HepG2 (cell line): ENCODE measurements around the gene SMPD3. TPM values are rescaled to one million over a fixed set of nuclear protein-coding genes. Genes with fewer than 3 reads are reported as not detected.

ENCODE experiments used
- ATAC-seq: fragments of 200-7000 bp; cut with Tn5 transposase; 3 replicates; pipeline ENCODE4 v1.9.1; 2020; ENCODE audit warnings: mild to moderate bottlenecking, moderate library complexity
- BruUV-seq: library from RNA; stranded (reverse); fragments of 400-500 nt; replicated peaks from 2 replicates; lab custom pipeline; 2021; lab: Mats Ljungman, UMichigan
- CTCF ChIA-PET: fragments of 300-600 bp; formaldehyde crosslinking; extraction: SDS; loops from one replicate; lab custom pipeline; 2021; ENCODE audit warnings: low total read pairs, inconsistent platforms, low intra/inter-chr PET ratio; lab: Yijun Ruan, JAX
- POLR2A ChIA-PET: fragments of 350-600 bp; sonication (Branson Sonifier 250); formaldehyde crosslinking; loops from one replicate; lab custom pipeline; 2020; ENCODE audit warnings: antibody characterized with exemption, inconsistent platforms; lab: Yijun Ruan, JAX
- DNase-seq: peaks from one replicate; pipeline ENCODE4 v3.0.0-alpha.2; 2015; ENCODE audit warnings: low spot score
- FAIRE-seq: peaks from 3 replicates; lab custom pipeline; 2011; peaks lifted over from hg19 to GRCh38; lab: Jason Lieb, UNC
- H2AFZ ChIP-seq: one replicate; pipeline ENCODE4 v1.6.1; 2011; ENCODE audit warnings: low read length, inconsistent platforms
- H3K27ac ChIP-seq: fragments of 300-600 bp; 3 replicates; pipeline ENCODE4 v1.8.0; 2011; ENCODE audit warnings: mixed run types, mild to moderate bottlenecking, mixed read lengths, low read length, inconsistent platforms; ENCODE audit not compliant: insufficient read depth; ENCODE audit errors: extremely low read length
- H3K27me3 ChIP-seq, 2 experiments: fragments of 200-600 bp in 1 of 2; 2 replicates in 1 of 2; 3 replicates in 1 of 2; pipeline versions ENCODE4 v1.6.0 to v1.8.0; 2011; ENCODE audit warnings: low read length in 2 of 2, mild to moderate bottlenecking in 2 of 2, moderate library complexity in 2 of 2, inconsistent platforms in 1 of 2; ENCODE audit not compliant: insufficient read depth in 2 of 2, control insufficient read depth in 1 of 2
- H3K36me3 ChIP-seq, 2 experiments: fragments of 200-600 bp in 1 of 2; replicated peaks in 1 of 2; 2 replicates in 1 of 2; 3 replicates in 1 of 2; pipeline versions ENCODE4 v1.5.1 to v1.8.0; 2011; ENCODE audit warnings: low read length in 2 of 2, inconsistent platforms in 1 of 2; ENCODE audit not compliant: insufficient read depth in 2 of 2, control insufficient read depth in 1 of 2
- H3K4me1 ChIP-seq: 2 replicates; pipeline ENCODE4 v1.5.1; 2012; ENCODE audit warnings: low read length, inconsistent platforms; ENCODE audit not compliant: insufficient read depth
- H3K4me2 ChIP-seq: 2 replicates; pipeline ENCODE4 v1.6.0; 2011; ENCODE audit warnings: low read depth, low read length, inconsistent platforms
- H3K4me3 ChIP-seq, 3 experiments: fragments of 200-600 bp in 1 of 3; sonication (generic), shearing (Covaris generic) in 1 of 3; replicated peaks in 1 of 3; 2 replicates each; pipeline ENCODE4 v1.5.1; 2011 to 2016; ENCODE audit warnings: low read length in 3 of 3, inconsistent platforms in 2 of 3, low read depth in 2 of 3, mild to moderate bottlenecking in 2 of 3, control low read depth in 1 of 3, mixed read lengths in 1 of 3; ENCODE audit not compliant: insufficient read depth in 1 of 3
- H3K79me2 ChIP-seq: one replicate; pipeline ENCODE4 v1.6.1; 2011; ENCODE audit warnings: low read length, inconsistent platforms; ENCODE audit not compliant: insufficient read depth
- H3K9ac ChIP-seq: 2 replicates; pipeline ENCODE4 v1.6.0; 2011; ENCODE audit warnings: mild to moderate bottlenecking, low read depth, low read length, inconsistent platforms; ENCODE audit not compliant: insufficient read depth
- H3K9me3 ChIP-seq: 2 replicates; pipeline ENCODE4 v1.5.1; 2012; ENCODE audit warnings: mild to moderate bottlenecking, low read length
- H4K20me1 ChIP-seq: 2 replicates; pipeline ENCODE4 v1.6.0; 2011; ENCODE audit warnings: inconsistent platforms, mild to moderate bottlenecking, low read length, moderate library complexity; ENCODE audit not compliant: insufficient read depth
- E2F1 ChIP-seq: sonication (generic); formaldehyde crosslinking; IDR thresholded peaks from 2 replicates; pipeline ENCODE4 v1.5.0; 2020; ENCODE audit warnings: missing genetic modification reagents
- GTF3A ChIP-seq: sonication (generic); formaldehyde crosslinking; conservative IDR thresholded peaks from 2 replicates; pipeline ENCODE4 v1.4.0; 2020; ENCODE audit warnings: mild to moderate bottlenecking, missing genetic modification reagents
- HOMEZ ChIP-seq: IDR thresholded peaks from 2 replicates; pipeline ENCODE4 v1.6.1; 2016; ENCODE audit warnings: low read depth
- NCOR1 ChIP-seq: fragments of 200-600 bp; sonication (generic); IDR thresholded peaks from 2 replicates; pipeline ENCODE4 v1.7.0; 2017; ENCODE audit warnings: antibody characterized with exemption, low read length, borderline replicate concordance
- SOX6 ChIP-seq, 2 experiments: fragments of 450-650 bp in 1 of 2; sonication (generic) in 1 of 2; formaldehyde crosslinking in 1 of 2; IDR thresholded peaks; 2 replicates each; pipeline versions ENCODE4 v1.4.0 to v1.6.1; 2017 to 2020; ENCODE audit warnings: antibody characterized with exemption in 1 of 2, mild to moderate bottlenecking in 1 of 2, missing genetic modification reagents in 1 of 2
- SP2 ChIP-seq: sonication (generic); formaldehyde crosslinking; IDR thresholded peaks from 2 replicates; pipeline ENCODE4 v1.5.1; 2020; ENCODE audit warnings: mild to moderate bottlenecking, missing genetic modification reagents
- TBX2 ChIP-seq: sonication (generic); formaldehyde crosslinking; IDR thresholded peaks from 2 replicates; pipeline ENCODE4 v1.5.0; 2020; ENCODE audit warnings: missing genetic modification reagents, mild to moderate bottlenecking, borderline replicate concordance
- TFDP2 ChIP-seq: sonication (generic); formaldehyde crosslinking; IDR thresholded peaks from 2 replicates; pipeline ENCODE4 v1.4.0; 2020; ENCODE audit warnings: missing genetic modification reagents
- ZNF451 ChIP-seq: sonication (generic); formaldehyde crosslinking; IDR thresholded peaks from 2 replicates; pipeline ENCODE4 v1.5.0; 2020; ENCODE audit warnings: mild to moderate bottlenecking, missing genetic modification reagents
- WGBS: methylation state at CpG from one replicate; pipeline ENCODE4 v1.1.6; 2017; ENCODE audit warnings: low lambda C conversion rate; 5-methylcytosine and 5-hydroxymethylcytosine counted together
- in situ Hi-C: cut with HindIII; loops from 2 replicates; pipeline ENCODE4 v1.10.0; 2017; ENCODE audit warnings: low pct_unique_long_range_greater_than_20kb; ENCODE audit not compliant: extremely low pct_ligation_motif_present
- intact Hi-C: fragments of 100-400 bp; cut with micrococcal nuclease; formaldehyde crosslinking; loops from one replicate; pipeline ENCODE4 v1.10.0; 2022; ENCODE audit not compliant: unreplicated experiment
- polyA plus RNA-seq, 8 experiments: library from polyadenylated mRNA; depleted of rRNA in 3 of 8; stranded (reverse) in 7 of 8; unstranded in 1 of 8; fragments of >200 nt; fragmentation: Illumina TruSeq in 4 of 8; extraction: Trizol in 4 of 8; gene quantifications; 2 replicates each; pipeline versions ENCODE4 v1.2.1 to v1.2.3, GENCODE V29; 2011 to 2016; ENCODE audit warnings: low read depth in 4 of 8, missing spikeins in 1 of 8, mixed read lengths in 1 of 8; ENCODE audit not compliant: insufficient read depth in 1 of 8
- total RNA-seq, 5 experiments: library from RNA; depleted of rRNA; stranded (reverse); fragments of >200 nt; fragmentation: Illumina TruSeq; extraction: Trizol; gene quantifications; 2 replicates each; pipeline ENCODE4 v1.2.3, GENCODE V29; 2016; ENCODE audit warnings: low read depth in 1 of 5

Gene SMPD3
- total and polyA plus RNA-seq, 2 of the 13 experiments (the other 11 are each of a cell fraction or from before 2014, with no cell fraction given) = 0.07 to 0.32 TPM

GRCh38 chr16:68379472-68380347, 68.6 kb downstream of the SMPD3 start:
- H3K4me1 ChIP-seq = peaks cover 6% of the 10 kb centered on the region; the same call in 1 of the 2 replicates
- TF ChIP-seq SP2 (CRISPR knock-in tag) (no peak), TBX2 (no peak), ZNF451 (no peak), E2F1 (no peak), TFDP2 (no peak), GTF3A (CRISPR knock-in tag) (no peak), SOX6 (IDR thresholded peaks at IDR 0.05) (no peak), SOX6 (CRISPR knock-in tag; IDR thresholded peaks at IDR 0.05) (no peak), NCOR1 (no peak), HOMEZ (no peak)
- ATAC-seq = no peak
- H3K4me2 ChIP-seq = no peak overlapping the region
- POLR2A ChIA-PET = no interaction called here
- no peaks in the 10 kb centered on the region for H3K9me3 ChIP-seq
- FAIRE-seq = no peak
- no peaks in the 10 kb centered on the region for H4K20me1 ChIP-seq
- H3K36me3 ChIP-seq = no peaks in the 10 kb centered on the region
- H3K79me2 ChIP-seq = no peaks in the 10 kb centered on the region
- DNase-seq = no peak
- no peak overlapping the region for H2AFZ ChIP-seq
- no peak overlapping the region for H3K4me3 ChIP-seq
- in situ Hi-C loops = no loop called here
- no TSS peak for BruUV-seq
- no peak overlapping the region for H3K9ac ChIP-seq
- CTCF ChIA-PET = no interaction called here
- H3K27me3 ChIP-seq = peaks cover 5 to 57% of the 10 kb centered on the region in 2 experiments; a peak in 4 of 5 replicates
- intact Hi-C loops = loop anchor here (10.0 kb wide), 1 partner anchor 65 kb away; the partner anchor contains the start of gene SMPD3
- 31% methylated on average over 15 of the region's 18 CpGs for WGBS
- H3K27ac ChIP-seq = no peak overlapping the region
